Transverse colon (tissue), 4 donors: ENCODE results near the gene MRPL48. TPM values are rescaled to one million over a fixed set of nuclear protein-coding genes. Genes with fewer than 3 reads are reported as not detected.
"Not testable (repeated sequence)": the region's sequence is repeated elsewhere in the genome, so short reads cannot be mapped to it uniquely, and the experiment has no call there.

Experiments used
- DNase-seq: peaks from one replicate; pipeline ENCODE4 v3.0.0-alpha.2; 2019
- H3K27ac ChIP-seq, 4 donors: fragments of 200-600 bp; sonication (generic); 2 replicates each; pipeline ENCODE4 v1.5.1; 2016 to 2018; ENCODE audit warnings: inconsistent platforms in 4 of 4
- H3K27me3 ChIP-seq: fragments of 200-600 bp; sonication (generic); 2 replicates; pipeline ENCODE4 v1.5.1; 2017; ENCODE audit warnings: inconsistent platforms
- H3K36me3 ChIP-seq, 4 donors: fragments of 200-600 bp; sonication (generic); 2 replicates each; pipeline ENCODE4 v1.5.1; 2017 to 2019; ENCODE audit warnings: inconsistent platforms in 4 of 4
- H3K4me1 ChIP-seq, 4 donors: fragments of 200-600 bp; sonication (generic); 2 replicates each; pipeline ENCODE4 v1.5.1; 2017 to 2020; ENCODE audit warnings: inconsistent platforms in 4 of 4
- H3K4me3 ChIP-seq, 4 donors: fragments of 200-600 bp; sonication (generic); 1 replicate in 1 of 4; 2 replicates in 3 of 4; pipeline versions ENCODE4 v1.5.1 to v1.6.1; 2017 to 2019; ENCODE audit warnings: inconsistent platforms in 4 of 4
- H3K9me3 ChIP-seq, 2 donors: fragments of 200-600 bp; sonication (generic); 2 replicates each; pipeline ENCODE4 v1.5.1; 2017 to 2019; ENCODE audit warnings: inconsistent platforms in 2 of 2
- CTCF ChIP-seq, 5 experiments: fragments of 200-600 bp in 3 of 5; fragments of 450-650 bp in 2 of 5; sonication (generic) in 3 of 5; IDR thresholded peaks; 1 replicate in 2 of 5; 2 replicates in 3 of 5; pipeline ENCODE4 v1.5.1; 2016 to 2017; ENCODE audit warnings: antibody characterized with exemption in 5 of 5, inconsistent platforms in 3 of 5, mild to moderate bottlenecking in 2 of 5, moderate library complexity in 1 of 5
- EP300 ChIP-seq: sonication (generic); formaldehyde crosslinking; IDR thresholded peaks from one replicate; pipeline ENCODE4 v1.6.1; 2017; ENCODE audit warnings: antibody characterized with exemption, low read depth
- POLR2A ChIP-seq: fragments of 450-650 bp; IDR thresholded peaks from one replicate; pipeline ENCODE4 v1.6.1; 2016; ENCODE audit warnings: antibody characterized with exemption, mild to moderate bottlenecking, moderate library complexity
- POLR2AphosphoS5 ChIP-seq, 3 donors: sonication (generic); formaldehyde crosslinking; IDR thresholded peaks; one replicate each; pipeline ENCODE4 v1.6.1; 2016; ENCODE audit warnings: antibody characterized with exemption in 3 of 3
- WGBS, 2 donors: methylation state at CpG; one replicate each; pipeline ENCODE4 v1.1.5; 2018; ENCODE audit warnings: low coverage in 1 of 2; 5-methylcytosine and 5-hydroxymethylcytosine counted together
- in situ Hi-C, 4 donors: fragments of 200-750 bp; cut with MboI; loops; one replicate each; pipeline versions ENCODE4 v1.15.0 to v1.15.1; 2017; ENCODE audit warnings: low sequenced_read_pairs in 3 of 4, low pct_ligation_motif_present in 1 of 4, low pct_unique_long_range_greater_than_20kb in 1 of 4
- intact Hi-C: fragments of 100-400 bp; cut with DNase I; formaldehyde crosslinking; loops from one replicate; pipeline ENCODE4 v1.15.1; 2023; ENCODE audit warnings: low total_unique reads
- total RNA-seq, 4 donors: library from RNA; depleted of rRNA; stranded (reverse); fragments of >200 nt; gene quantifications; one replicate each; pipeline ENCODE4 v1.1.0, GENCODE V29; 2016

The MRPL48 gene
- total RNA-seq, 4 donors from 2014 or later: 10.5 to 21.1 (median 21.0) TPM; not detected in 1

DNA sequence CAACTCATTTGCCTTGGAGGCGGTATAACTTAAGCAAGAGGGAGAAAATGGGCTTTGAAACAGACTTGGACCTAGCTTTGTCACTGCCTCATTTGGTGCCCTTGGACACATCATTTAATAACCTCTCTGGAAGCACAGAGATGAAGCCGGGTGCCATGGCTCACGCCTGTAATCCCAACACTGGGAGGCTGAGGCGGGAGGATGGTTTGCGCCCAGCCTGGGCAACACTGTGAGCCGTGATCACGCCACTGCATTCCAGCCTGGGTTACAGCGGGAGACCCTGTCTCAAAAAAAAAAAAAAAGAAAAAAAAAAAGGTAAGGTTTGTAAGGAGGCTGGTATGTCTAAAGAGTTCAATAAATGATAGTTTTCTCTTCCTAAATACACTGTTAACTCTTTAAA, 88.2 kb downstream of the MRPL48 start:
- no peak for DNase-seq
- in situ Hi-C loops (no loop called here), intact Hi-C loops (no loop called here)
- Histone ChIP-seq H3K27ac (peak overlapping the region; percentile 84 to 94 (median 88)), H3K36me3 (peaks cover 0 to 15% (median 4%) of the 10 kb centered on the region in 4 donors), H3K9me3 (no peaks in the 10 kb centered on the region), H3K27me3 (no peaks in the 10 kb centered on the region), H3K4me3 (peak overlapping the region; percentile 67 to 86 (median 78)), H3K4me1 (peaks cover 13 to 28% (median 18%) of the 10 kb centered on the region in 4 donors)
- no peak for TF ChIP-seq CTCF (IDR thresholded peaks at IDR 0.05)
- TF ChIP-seq EP300: no peak
- no peak for TF ChIP-seq POLR2AphosphoS5 (IDR thresholded peaks at IDR 0.05)
- no peak for TF ChIP-seq POLR2A
- WGBS, 2 donors: 25 to 64% methylated on average over 2 to 8 of the region's 8 CpGs

- Histone ChIP-seq H3K4me1 (peaks cover 13 to 28% (median 18%) of the 10 kb centered on the region in 4 donors), H3K4me3 (peak within 1 kb of the TSS; percentile 67 to 86 (median 78)), H3K9me3 (no peaks in the 10 kb centered on the region), H3K36me3 (peaks cover 0 to 14% (median 4%) of the 10 kb centered on the region in 4 donors), H3K27me3 (no peaks in the 10 kb centered on the region), H3K27ac (peak within 1 kb of the TSS; percentile 84 to 94 (median 88))
- in situ Hi-C loops: no loop called here
- DNase-seq: peak; percentile 96
- TF ChIP-seq POLR2AphosphoS5 (IDR thresholded peaks at IDR 0.05) (peak; percentile 72 to 88 (median 77)), EP300 (no peak), CTCF (IDR thresholded peaks at IDR 0.05) (peak in 2 of 5 experiments; percentile 0 to 24), POLR2A (peak; percentile 73)
- 0% methylated on average over 39 of the region's 57 CpGs; no CpG with 5 or more reads in 1 of the 2 donors for WGBS, 2 donors
- intact Hi-C loops: no loop called here
Observed at GRCh38 chr11:73876424-73877310, 89.0 kb downstream of the MRPL48 start, which contains the start of the genes COA4 and PAAF1. Gene COA4 (minus strand): TSS chr11:73876846. CDS start chr11:73873378, 3,468 bp downstream. Gene PAAF1 (plus strand): TSS chr11:73876999. CDS start chr11:73877022, 23 bp downstream.

- Histone ChIP-seq H3K27ac (no peak overlapping the region), H3K4me3 (no peak overlapping the region), H3K4me1 (peaks cover 13 to 28% (median 18%) of the 10 kb centered on the region in 4 donors), H3K36me3 (no peaks in the 10 kb centered on the region), H3K9me3 (no peaks in the 10 kb centered on the region), H3K27me3 (no peaks in the 10 kb centered on the region)
- 95% methylated on average over 1 of the region's 1 CpG; no CpG with 5 or more reads in 1 of the 2 donors for WGBS, 2 donors
- in situ Hi-C loops: no loop called here
- TF ChIP-seq CTCF (IDR thresholded peaks at IDR 0.05) (no peak), EP300 (no peak), POLR2A (no peak), POLR2AphosphoS5 (IDR thresholded peaks at IDR 0.05) (no peak)
- DNase-seq: no peak
- intact Hi-C loops: no loop called here
Observed at GRCh38 chr11:73878771-73879170, 91.1 kb downstream of the MRPL48 start.

GRCh38 chr11:73880449-73880848, 92.8 kb downstream of the MRPL48 start:
- DNase-seq, H3K27me3 ChIP-seq, in situ Hi-C loops, H3K4me3 ChIP-seq, intact Hi-C loops, H3K36me3 ChIP-seq, H3K27ac ChIP-seq, H3K9me3 ChIP-seq: not testable (repeated sequence)
- 86 to 92% methylated on average over 5 to 10 of the region's 10 CpGs for WGBS, 2 donors
- H3K4me1 ChIP-seq: peaks cover 9 to 19% (median 13%) of the 10 kb centered on the region in 4 donors
